Activated CD4-positive, alpha-beta T cell treated with anti-CD3 and anti-CD28 coated beads, Interleukin-2, amount 50 U/mL, for 24 hours (primary cell): ENCODE results near the gene CCDC148.

Experiments
- DNase-seq, 2 donors: peaks; one replicate each; pipeline ENCODE4 v3.0.0-alpha.2; 2020; ENCODE audit warnings: low read depth in 1 of 2, low spot score in 1 of 2

CCDC148 gene

DNA sequence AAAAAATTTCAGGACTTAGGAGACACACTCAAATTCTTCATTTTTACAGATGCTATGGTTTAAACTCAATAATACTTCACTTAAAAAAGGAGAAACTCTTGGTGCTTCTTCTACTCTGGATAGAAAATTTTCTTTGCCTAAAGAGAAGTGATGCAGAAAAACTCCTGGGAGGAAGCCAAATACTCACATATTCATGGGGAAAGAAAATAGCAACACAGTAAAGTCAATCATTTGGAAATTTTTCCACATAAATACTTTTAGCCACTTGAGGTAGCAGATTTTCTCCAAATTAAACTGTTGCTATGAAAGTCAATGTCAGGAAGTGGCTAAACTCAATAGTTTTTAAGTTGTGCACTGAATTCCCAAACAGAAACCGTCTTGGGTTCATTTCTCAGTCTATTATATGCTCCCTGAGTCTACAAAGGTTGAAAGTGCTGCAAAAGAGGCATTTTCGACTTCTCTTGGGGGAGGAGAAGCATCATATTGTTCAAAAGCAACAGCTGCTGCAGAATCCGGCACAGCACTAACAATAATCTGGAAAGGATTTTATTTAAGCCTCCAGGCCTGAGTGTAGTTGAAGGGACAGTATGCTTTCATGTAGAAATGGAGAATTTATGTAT, 273.8 kb downstream of the CCDC148 start:
- no peak for DNase-seq

DNA sequence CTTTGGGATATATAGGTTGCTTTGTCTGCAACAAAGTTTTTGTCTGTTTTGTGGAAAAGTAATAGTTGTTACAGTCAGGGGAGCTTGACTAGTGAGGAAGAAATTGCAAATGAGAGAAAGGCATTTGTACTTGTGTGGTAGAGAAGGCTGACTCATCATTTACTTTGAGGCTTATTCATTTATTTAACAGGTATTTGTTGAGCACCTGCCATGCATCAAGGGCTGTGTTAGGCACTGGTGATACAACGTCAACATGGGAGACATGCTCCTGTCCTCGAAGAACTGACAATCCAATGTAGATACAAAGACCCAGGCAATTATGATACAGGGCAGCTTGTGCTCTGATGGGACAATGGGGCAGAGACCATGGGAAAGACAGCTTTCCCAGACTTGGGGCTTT, 275.4 kb downstream of the CCDC148 start:
- no peak for DNase-seq

DNA sequence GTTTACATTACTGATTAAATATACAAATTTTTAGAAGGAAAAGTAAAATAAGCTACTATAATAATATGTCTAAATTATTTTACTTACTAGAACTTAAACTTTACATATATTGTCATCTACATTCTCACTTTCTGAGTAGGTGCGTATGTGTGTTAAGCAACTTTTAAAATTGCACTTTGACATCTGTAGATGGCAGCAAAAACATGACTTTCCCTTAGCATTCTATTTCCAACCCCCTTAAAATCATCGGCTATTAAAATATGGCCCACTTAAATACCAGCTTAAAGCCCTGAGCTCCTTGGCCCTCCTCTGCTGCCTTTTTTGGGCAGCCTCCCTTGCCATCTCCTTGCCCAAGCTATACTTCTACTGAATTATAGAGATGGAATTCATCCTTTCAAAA, 276.9 kb downstream of the CCDC148 start:
- DNase-seq, result no peak

DNA sequence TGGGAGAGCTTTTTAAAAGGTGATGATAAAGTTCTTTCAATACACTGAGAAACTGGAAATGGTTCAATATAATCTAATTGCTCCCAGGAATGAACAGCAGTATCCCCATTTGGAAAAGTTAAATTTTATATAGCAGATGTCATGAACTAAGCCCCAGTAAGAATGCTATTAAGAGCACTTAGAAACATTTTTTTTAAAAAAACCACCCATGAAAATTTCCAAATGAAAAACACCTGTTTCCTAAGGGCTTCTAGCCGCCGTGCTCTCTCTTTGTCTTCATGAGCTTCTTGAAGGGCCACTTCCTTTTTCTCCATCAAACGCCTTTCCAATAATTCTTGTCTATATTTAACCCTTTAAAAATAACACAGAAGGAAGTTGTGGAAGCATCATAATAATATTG, 277.9 kb downstream of the CCDC148 start:
- DNase-seq, result no peak

DNA sequence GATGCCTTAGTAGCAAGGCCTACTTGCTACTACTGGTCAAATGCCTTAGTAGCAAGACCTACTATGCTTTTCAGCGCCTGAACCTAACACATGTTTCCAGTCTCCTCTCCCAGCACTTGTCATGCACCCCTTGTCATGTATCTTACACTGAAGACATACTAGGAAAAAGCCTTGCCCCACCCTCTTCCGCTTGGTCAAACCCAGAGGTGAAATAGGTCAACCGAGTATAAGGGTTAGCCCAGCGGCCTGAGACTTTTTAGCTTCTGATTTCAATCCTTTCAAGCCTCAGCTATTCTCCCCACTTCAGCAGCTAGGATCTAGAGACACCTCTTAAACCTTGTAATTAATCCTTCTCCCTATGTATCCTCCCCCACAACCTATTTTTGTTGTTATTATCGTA, 281.6 kb downstream of the CCDC148 start:
- no peak for DNase-seq

DNA sequence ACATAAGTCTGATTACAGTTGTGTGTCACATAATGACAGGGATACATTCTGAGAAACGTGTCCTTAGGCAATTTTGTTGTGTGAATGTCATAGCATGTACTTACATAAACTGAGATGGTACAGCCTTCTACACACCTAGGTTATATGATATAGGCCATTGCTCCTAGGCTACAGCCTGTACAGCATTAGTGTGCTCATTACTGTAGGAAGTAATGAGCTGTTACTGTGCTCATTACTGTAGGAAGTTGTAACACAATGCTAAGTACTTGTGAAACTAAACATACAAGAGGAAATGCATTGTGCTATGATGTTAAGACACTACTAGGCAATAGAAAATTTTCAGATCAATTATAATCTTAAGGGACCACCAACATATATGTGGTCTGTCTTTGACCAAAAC, 282.1 kb downstream of the CCDC148 start:
- DNase-seq, result no peak

DNA sequence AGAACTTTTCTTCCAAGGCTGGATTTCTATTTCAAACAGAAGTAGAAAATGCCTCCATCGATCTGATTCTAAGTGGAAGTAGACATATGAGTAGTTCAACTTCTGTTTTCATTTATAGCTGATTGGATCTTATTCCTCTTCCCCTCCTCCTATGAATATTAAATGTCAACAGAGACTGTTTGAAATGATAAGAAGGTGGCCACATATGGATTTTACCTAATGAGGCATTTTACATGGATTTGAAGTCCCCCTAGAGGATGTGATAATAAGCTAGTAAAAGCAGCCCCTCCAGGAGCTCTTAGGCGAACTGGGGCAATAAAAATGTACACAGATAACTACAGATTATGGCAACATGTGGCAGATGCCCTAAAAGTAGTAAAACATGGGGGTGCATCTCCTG, 283.8 kb downstream of the CCDC148 start:
- DNase-seq, result no peak

DNA sequence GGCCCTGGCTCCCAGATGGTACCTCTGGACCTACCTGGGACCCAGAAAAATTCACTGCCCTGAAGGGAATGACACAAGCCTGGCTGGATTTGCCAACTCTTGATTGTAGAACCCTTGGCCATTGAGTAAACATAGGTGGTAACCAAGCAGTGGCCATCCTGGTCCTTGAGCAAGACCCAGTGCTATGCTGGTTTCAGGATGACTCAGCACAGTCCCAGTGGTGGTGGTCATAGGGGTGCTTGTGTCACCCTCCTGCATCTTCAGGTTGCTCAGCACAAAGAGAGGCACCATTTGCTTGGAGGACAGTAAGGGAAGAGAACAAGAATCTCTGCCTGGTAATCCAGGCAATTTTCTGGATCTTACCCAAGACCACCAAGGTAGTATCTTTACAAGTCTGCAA, 302.0 kb downstream of the CCDC148 start:
- DNase-seq, result no peak

DNA sequence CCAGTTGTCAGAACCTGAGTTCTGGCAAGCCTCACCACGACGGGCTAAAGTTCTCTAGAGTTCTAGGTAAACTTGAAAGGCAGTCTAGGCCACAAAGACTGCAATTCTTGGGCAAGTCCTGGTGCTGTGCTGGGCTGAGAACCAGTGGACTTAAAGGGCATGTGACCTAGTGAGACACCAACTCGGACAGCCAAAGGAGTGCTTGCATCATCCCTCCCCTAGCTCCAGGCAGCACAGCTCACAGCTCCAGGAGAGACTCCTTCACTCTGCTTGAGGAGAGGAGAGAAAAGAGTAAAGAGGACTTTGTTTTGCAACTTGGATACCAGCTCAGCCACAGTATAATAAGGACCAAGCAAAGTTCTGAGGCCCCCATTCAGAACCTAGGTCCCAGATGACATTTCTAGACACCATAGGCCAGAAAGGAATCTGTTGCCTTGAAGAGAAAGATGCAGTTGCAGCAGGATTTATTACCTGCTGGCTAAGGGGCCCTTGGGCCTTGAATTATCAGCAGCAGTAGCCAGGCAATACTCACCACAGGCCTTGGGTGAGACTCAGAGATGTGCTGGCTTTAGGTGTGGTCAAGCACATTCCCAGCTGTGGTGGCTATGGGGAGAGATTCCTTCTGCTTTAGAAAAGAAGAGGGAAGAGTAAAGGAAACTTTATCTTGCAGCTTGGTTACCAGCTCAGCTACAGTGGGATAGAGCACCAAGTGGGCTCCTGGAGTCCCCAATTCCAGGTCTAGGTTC, 303.1 kb downstream of the CCDC148 start:
- DNase-seq, result no peak

DNA sequence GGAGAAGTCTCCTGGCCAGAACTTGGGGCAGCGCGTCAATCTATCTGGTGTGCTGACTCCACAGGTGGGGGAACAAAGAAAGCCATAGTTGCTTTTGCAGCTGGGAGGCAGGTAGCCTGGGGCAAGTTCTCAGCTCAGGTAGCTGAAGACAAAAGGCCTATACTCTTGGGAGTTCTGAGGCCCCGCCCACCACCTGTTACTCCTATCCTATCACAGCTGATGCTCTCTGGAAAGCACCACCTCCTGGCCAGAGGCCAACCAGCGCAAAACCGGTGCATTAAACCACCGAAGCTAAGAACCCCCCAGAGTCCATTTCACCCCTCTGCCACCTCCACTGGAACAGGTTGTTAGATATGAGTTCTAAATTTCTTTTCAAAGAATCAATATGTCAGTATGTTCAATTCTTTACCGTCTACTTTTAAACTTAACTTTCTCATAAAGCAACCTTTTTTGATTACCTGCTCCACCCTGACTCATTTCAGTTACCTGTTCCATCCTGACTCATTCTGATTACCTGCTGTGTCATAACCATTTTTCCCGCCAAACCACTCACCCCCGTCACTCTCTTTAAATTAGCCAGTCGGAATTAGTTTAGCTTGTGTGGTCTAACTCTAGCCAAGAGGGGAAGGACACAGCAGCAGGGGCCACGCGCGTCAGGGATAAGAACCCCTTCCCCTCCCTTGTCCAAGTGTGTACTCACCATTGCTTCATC, 311.5 kb downstream of the CCDC148 start:
- DNase-seq, result no peak

DNA sequence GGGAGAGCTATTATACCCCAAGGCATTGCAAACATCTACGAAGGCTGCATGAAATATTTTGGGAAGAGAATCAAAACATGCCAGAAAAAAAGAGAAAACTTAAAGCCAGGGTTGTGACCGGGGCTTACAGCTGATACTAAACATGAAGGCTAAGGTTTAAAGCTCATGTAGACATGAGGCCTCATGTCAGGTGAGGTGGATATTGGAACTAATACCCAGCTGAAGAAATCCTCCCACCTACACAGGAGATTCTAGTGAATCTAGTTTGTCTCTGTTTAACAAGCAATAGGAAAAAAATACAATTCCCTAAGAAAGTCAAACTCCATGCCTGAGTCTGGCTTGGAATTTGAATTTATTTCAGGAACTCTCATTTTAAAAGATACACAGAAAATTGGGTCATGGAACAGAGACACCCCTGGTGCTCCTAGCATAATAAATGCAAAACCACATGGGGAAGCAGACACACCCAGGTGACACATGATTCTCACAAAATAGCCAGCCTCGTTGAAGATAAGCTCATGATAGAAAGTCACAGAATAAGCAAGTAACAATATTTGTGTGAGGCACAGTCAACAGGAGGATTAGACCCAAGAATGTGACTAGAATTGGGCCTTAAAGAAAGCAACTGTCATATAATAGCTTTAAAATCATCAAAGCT, 312.7 kb downstream of the CCDC148 start:
- no peak for DNase-seq

DNA sequence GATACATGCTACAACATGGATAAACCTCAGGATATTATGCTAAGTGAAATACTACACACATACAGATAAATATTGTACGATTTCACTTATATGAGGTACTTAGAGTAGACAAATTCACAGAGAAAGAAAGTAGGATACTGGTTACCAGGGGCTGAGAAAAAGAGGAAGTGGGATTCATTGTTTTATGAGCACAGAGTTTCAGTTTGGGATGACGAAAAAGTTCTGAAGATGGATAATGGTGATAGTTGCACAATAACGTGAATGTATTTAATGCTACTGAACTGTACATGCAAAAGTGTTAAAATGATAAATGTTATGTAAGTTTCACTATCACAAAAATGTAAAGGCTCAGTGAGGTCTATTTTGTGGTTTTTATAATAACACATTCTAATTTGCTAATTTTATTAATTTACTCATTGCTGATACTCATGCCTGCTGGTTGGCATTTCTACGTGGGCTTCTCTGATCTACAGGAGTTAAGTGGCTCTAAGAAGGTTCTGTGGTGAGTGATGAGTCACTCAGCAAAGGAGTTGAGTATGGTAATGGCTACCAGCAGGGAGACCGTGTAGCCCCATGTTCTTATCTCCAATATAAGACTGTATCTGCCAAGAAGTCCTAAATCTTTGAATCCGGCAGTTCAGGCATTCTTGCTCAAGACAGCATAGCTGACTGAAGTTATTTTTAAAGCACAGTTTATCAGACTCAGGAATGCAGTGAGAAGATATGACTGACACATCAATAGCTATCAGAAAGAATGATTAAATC, 313.8 kb downstream of the CCDC148 start:
- DNase-seq, result no peak

DNA sequence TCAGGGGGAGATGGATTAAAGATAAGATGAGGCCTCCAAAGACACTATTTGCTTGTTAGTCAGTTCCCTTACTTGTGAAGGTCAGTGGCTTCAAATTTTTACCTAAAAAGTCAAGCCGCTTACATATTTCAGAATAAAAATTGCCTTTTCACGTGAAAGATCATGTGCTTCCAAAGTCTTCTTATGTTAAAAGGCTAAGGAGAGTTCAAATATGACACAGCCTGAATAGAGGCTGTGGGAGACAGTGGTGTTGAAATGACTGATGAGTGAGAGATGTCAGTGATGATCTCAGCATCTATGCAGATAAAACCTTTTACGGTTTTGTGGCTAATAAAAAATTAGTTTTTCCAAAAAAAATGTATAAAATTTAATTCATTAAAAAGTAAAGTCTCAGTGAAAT, 314.4 kb downstream of the CCDC148 start:
- DNase-seq, result no peak

DNA sequence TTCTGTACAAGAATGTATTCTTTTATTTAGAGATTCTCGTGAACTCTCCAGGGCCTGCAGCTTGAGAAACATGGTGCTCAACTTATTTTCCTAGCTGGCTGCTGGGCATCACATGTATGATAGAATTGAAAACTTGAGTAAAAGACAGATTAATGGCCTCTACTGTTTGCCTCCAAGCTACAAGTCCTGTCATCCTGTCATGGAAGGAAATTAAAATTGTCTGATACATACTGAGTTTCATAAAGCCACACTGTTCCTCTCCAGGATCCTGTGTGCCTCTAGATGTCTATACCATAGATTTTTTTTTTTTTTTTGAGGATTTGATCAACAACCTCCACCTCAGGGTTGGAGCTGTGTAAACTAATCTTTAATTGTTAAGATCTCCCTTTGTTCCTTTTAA, 316.4 kb downstream of the CCDC148 start:
- DNase-seq, result no peak

DNA sequence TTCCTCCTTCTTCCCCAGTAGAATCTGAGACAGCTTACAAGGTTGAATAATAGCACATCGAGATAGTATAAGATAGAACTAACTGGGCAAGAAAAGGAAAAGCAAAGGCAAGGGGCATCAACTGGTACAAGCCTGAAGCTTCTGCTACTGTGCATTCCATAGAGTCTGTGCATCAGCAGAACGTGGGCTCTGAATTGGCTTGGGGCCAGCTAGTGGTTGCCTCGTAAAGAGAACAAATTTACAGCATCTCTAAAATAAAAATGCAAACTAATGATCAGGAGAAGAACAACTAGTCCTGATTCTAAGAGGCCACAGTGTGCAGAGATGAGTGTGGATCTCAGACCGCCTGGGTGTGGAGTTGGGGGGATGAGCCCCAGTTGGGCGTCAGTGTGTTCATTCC, 318.3 kb downstream of the CCDC148 start:
- no peak for DNase-seq

DNA sequence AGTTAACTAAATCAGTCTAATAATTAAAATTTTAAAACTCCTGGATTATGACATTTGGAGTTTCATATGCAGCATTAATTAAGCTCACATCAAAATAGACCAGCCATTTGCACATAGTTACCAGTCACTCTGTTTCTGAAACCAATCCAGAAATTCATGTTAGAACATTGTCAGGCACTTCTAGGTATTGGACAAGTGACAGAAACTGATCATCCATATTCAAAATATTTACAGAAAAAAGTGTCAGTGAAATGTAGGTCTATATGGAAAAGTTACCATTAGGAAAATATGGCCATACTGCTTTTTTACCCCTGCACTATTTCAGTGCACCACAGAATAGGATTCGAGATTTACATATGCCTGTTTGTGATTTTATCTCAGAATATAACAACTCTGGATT, 321.5 kb downstream of the CCDC148 start:
- DNase-seq, result no peak

DNA sequence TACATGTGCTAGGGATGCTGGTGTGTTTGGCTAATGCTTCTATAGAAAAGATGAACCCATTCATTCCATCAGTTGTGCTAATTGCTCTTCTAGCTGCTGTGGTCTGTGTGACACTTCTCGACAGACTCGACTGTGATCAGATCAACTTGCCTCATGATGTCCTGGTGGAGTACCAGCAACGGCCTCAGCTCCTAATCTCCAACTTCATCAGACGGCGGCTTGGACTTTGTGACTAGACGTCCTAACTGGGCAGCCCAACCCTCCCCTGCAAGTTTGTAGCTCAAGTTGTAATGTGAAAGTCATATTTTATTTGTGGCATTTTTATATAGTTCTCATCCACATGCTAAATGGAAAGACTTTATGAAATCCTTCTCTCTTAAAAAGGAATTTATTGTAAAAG, 321.9 kb downstream of the CCDC148 start:
- no peak for DNase-seq

DNA sequence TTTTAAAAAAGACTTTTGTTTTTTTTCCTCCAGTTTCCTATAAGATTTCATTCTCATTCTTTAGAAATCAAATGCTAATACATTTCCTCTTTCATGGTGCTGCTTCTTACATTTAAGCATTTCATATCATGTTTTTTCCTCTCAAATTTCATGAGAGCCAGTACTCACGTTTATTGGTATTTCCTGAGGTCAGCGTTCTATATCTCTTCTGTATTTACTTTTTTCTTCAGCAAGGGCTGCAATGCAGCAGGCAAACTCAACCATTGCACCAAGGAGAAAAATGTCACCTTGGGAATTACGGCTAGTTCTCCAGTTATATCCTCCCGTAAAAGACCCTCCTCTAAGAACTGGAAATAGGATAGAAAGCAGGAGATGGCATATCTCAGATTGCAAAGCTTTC, 322.5 kb downstream of the CCDC148 start:
- DNase-seq, result no peak

DNA sequence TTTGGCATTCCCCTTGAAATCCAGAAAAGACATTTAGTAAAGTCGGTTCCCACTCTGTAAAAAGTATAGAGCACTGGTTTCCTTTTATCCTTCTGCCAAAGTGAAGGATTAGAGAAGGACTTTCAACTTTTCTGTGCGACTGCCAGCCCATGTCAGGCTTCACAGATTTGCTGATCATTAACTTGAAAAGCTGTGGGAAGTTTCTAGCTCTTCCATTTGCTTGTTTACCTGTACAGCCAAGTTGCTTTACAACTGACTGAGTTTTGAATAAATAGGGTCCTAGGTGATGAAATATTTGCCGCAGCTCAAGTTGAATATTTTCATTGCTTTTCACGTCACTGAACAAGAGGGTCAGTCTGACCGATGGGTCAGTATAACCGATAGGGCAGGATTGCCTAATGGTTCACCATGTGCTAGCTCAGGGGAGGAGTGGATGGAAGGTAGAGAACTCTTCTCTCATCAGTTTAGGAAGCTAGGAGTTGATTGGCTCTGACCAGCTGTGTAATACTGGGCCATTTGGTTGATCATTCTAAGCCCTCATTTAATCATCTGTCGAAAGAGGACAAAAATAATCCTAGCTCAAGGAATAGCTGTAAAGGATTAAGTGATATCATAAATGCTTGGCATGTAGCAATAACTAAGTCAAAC, 324.5 kb downstream of the CCDC148 start:
- DNase-seq, result no peak

DNA sequence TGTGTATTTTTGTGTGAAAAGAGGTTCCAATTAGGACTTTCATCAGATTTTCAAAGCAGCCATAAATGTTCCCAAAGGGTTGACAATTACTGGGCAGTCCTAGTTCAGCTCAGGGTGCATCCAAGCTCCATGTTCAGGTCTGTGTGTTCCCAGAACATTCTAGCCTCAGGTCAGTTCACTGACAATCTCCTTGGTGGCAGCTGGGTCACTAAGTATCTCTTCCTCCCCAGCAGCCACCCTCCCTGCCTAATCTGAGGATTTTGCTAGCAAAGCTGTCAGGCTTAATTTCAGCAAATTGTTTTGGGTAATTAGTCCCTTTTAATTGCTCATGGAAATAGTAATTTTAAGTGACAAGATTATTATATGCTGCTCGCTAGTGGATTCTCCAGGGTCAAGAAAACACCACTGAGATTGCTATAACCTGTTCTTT, 325.1 kb downstream of the CCDC148 start:
- DNase-seq, result no peak
